HEK293 (cell line): Measurements from ENCODE around the gene FOXP1.

Experiments
- PRDM6 ChIP-seq: fragments of 450-650 bp; formaldehyde crosslinking; IDR thresholded peaks from 2 replicates; pipeline ENCODE4 v1.5.1; 2017; ENCODE audit warnings: missing biosample characterization, missing genetic modification characterization
- ZBTB10 ChIP-seq: fragments of 450-650 bp; formaldehyde crosslinking; IDR thresholded peaks from 2 replicates; pipeline ENCODE4 v1.5.1; 2016; ENCODE audit warnings: missing biosample characterization, missing genetic modification characterization
- ZBTB20 ChIP-seq: fragments of 450-650 bp; formaldehyde crosslinking; IDR thresholded peaks from 2 replicates; pipeline ENCODE4 v1.5.1; 2016; ENCODE audit warnings: missing biosample characterization, missing genetic modification characterization
- ZFP3 ChIP-seq: fragments of 450-650 bp; formaldehyde crosslinking; IDR thresholded peaks from 2 replicates; pipeline ENCODE4 v1.5.1; 2016; ENCODE audit warnings: low read depth, missing biosample characterization, missing genetic modification characterization
- ZNF302 ChIP-seq: fragments of 450-650 bp; formaldehyde crosslinking; IDR thresholded peaks from 2 replicates; pipeline ENCODE4 v1.5.1; 2016; ENCODE audit warnings: missing biosample characterization, missing genetic modification characterization, low read depth
- ZNF391 ChIP-seq: fragments of 450-650 bp; formaldehyde crosslinking; IDR thresholded peaks from 2 replicates; pipeline ENCODE4 v1.5.1; 2016; ENCODE audit warnings: low read depth, missing biosample characterization, missing genetic modification characterization, borderline replicate concordance
- ZNF571 ChIP-seq: fragments of 450-650 bp; formaldehyde crosslinking; IDR thresholded peaks from 2 replicates; pipeline ENCODE4 v1.5.0; 2017; ENCODE audit warnings: missing biosample characterization, missing genetic modification characterization

GRCh38 chr3:71304684-71305083 lies 278.8 kb downstream of the FOXP1 start:
- TF ChIP-seq PRDM6 (tag by site-specific recombination) (no peak), ZNF571 (tag by site-specific recombination) (no peak), ZNF302 (tag by site-specific recombination) (no peak), ZBTB20 (no peak), ZFP3 (no peak), ZNF391 (tag by site-specific recombination) (no peak), ZBTB10 (tag by site-specific recombination) (no peak)
